Hepatocyte (in vitro differentiated cells): Measurements from ENCODE around the gene FADD. TPM values are rescaled to one million over a fixed set of nuclear protein-coding genes. Genes with fewer than 3 reads are reported as not detected.

ENCODE experiments used
- DNase-seq: peaks from one replicate; pipeline ENCODE4 v3.0.0-alpha.2; 2016; ENCODE audit warnings: low spot score
- H2AFZ ChIP-seq: fragments of 200-600 bp; sonication (generic); 2 replicates; pipeline ENCODE4 v1.6.0; 2016; ENCODE audit warnings: antibody characterized with exemption, mild to moderate bottlenecking
- H3K27ac ChIP-seq: fragments of 200-600 bp; sonication (generic); 2 replicates; pipeline ENCODE4 v1.5.1; 2016; ENCODE audit warnings: mild to moderate bottlenecking
- H3K27me3 ChIP-seq: fragments of 200-600 bp; sonication (generic); 2 replicates; pipeline ENCODE4 v1.6.1; 2016
- H3K36me3 ChIP-seq: fragments of 200-600 bp; sonication (generic); replicated peaks from 2 replicates; pipeline ENCODE4 v1.5.1; 2016; ENCODE audit warnings: low read depth; ENCODE audit not compliant: insufficient read depth
- H3K4me1 ChIP-seq: fragments of 200-600 bp; sonication (generic); 2 replicates; pipeline ENCODE4 v1.5.1; 2016; ENCODE audit warnings: mild to moderate bottlenecking, moderate library complexity; ENCODE audit not compliant: insufficient read depth
- H3K4me2 ChIP-seq: fragments of 200-600 bp; sonication (generic); 2 replicates; pipeline ENCODE4 v1.6.0; 2016
- H3K4me3 ChIP-seq: fragments of 200-600 bp; sonication (generic); 2 replicates; pipeline ENCODE4 v1.5.1; 2016; ENCODE audit warnings: mild to moderate bottlenecking
- H3K79me2 ChIP-seq: fragments of 200-600 bp; sonication (generic); 2 replicates; pipeline ENCODE4 v1.6.0; 2017; ENCODE audit warnings: mild to moderate bottlenecking
- H3K9me2 ChIP-seq: fragments of 200-600 bp; sonication (generic); replicated peaks from 2 replicates; pipeline ENCODE4 v1.6.0; 2017; ENCODE audit warnings: mild to moderate bottlenecking; ENCODE audit not compliant: insufficient read depth
- H3K9me3 ChIP-seq: fragments of 200-600 bp; sonication (generic); 2 replicates; pipeline ENCODE4 v1.5.1; 2016; ENCODE audit warnings: low read depth, mild to moderate bottlenecking
- H4K20me1 ChIP-seq: fragments of 200-600 bp; sonication (generic); 2 replicates; pipeline ENCODE4 v1.6.0; 2016; ENCODE audit warnings: mild to moderate bottlenecking; ENCODE audit not compliant: insufficient read depth, poor library complexity, severe bottlenecking
- EZH2 ChIP-seq: fragments of 200-600 bp; sonication (generic); IDR thresholded peaks from 2 replicates; pipeline ENCODE4 v1.6.1; 2016; ENCODE audit warnings: antibody characterized with exemption, mild to moderate bottlenecking, borderline replicate concordance
- EZH2phosphoT487 ChIP-seq: fragments of 200-600 bp; sonication (generic); IDR thresholded peaks from one replicate; pipeline ENCODE4 v1.6.1; 2018; ENCODE audit warnings: antibody characterized with exemption, mild to moderate bottlenecking, low read depth, moderate library complexity; ENCODE audit not compliant: unreplicated experiment, severe bottlenecking
- WGBS: methylation state at CpG from one replicate; pipeline ENCODE4 v1.1.6; 2016; ENCODE audit warnings: low lambda C conversion rate; ENCODE audit errors: missing lambda C conversion rate; 5-methylcytosine and 5-hydroxymethylcytosine counted together
- polyA plus RNA-seq: library from polyadenylated mRNA; unstranded; fragments of >200 nt; fragmentation: Nextera tagmentation; extraction: Ambion mirVana; gene quantifications from 2 replicates; pipeline ENCODE4 v1.2.1, GENCODE V29; 2016
- total RNA-seq: library from RNA; depleted of rRNA; stranded (reverse); fragments of >200 nt; gene quantifications from 2 replicates; pipeline ENCODE4 v1.2.3, GENCODE V29; 2014
- TF ChIP-seq, protein P1 (sequence below): fragments of 200-600 bp; sonication (generic); IDR thresholded peaks from 2 replicates; pipeline ENCODE4 v1.5.1; 2016; ENCODE audit warnings: antibody characterized with exemption, mild to moderate bottlenecking; ENCODE audit not compliant: poor library complexity

FADD gene
- total and polyA plus RNA-seq, 2 experiments from 2014 or later = 29.6 to 36.1 TPM

DNA sequence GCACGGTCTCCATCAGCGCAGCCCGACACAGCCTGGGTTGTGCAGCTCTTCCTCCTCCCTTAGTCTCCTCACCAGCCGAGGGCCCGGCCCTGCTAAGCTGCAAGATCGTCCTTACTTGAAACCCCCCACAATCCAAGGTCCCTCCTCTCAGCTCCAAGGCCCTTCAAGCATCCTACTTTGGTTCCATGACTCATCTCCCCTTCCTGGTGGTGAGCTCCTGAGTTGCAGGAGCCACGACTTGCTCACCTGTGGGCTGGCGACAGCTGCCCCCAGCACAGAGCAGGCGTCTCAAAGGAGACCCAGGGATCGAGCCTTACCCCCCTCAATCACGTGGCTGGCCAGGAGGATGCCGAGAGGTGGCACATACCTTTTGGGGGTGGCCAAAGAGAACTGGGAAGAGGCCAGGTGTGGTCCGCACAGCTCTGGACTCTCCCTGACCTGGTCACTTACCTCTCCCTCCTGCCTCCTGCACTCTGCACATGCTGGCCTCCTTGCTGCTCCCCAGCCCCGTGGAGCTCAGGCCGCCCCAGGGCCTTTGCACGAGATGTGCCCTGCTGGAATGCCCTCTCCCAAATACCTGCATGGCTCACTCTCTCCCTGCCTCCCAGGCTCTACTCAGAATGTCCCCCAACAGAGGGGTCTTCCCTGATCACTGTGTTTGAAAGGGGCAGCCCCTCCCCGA is 35.2 kb upstream of the FADD start:
- H3K79me2 ChIP-seq = no peaks in the 10 kb centered on the region
- no peaks in the 10 kb centered on the region for H3K36me3 ChIP-seq
- H3K9me2 ChIP-seq = no peaks in the 10 kb centered on the region
- no peak overlapping the region for H2AFZ ChIP-seq
- 89% methylated on average over 17 of the region's 17 CpGs for WGBS
- H3K4me1 ChIP-seq = no peaks in the 10 kb centered on the region
- DNase-seq = no peak
- no peak for TF ChIP-seq EZH2
- TF ChIP-seq, protein P1, sequence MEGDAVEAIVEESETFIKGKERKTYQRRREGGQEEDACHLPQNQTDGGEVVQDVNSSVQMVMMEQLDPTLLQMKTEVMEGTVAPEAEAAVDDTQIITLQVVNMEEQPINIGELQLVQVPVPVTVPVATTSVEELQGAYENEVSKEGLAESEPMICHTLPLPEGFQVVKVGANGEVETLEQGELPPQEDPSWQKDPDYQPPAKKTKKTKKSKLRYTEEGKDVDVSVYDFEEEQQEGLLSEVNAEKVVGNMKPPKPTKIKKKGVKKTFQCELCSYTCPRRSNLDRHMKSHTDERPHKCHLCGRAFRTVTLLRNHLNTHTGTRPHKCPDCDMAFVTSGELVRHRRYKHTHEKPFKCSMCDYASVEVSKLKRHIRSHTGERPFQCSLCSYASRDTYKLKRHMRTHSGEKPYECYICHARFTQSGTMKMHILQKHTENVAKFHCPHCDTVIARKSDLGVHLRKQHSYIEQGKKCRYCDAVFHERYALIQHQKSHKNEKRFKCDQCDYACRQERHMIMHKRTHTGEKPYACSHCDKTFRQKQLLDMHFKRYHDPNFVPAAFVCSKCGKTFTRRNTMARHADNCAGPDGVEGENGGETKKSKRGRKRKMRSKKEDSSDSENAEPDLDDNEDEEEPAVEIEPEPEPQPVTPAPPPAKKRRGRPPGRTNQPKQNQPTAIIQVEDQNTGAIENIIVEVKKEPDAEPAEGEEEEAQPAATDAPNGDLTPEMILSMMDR = no peak
- no peak for TF ChIP-seq EZH2phosphoT487
- H3K9me3 ChIP-seq = no peaks in the 10 kb centered on the region
- no peak overlapping the region for H3K27ac ChIP-seq
- H3K4me2 ChIP-seq = no peak overlapping the region
- no peaks in the 10 kb centered on the region for H3K27me3 ChIP-seq
- H4K20me1 ChIP-seq = no peaks in the 10 kb centered on the region
- H3K4me3 ChIP-seq = no peak overlapping the region

DNA sequence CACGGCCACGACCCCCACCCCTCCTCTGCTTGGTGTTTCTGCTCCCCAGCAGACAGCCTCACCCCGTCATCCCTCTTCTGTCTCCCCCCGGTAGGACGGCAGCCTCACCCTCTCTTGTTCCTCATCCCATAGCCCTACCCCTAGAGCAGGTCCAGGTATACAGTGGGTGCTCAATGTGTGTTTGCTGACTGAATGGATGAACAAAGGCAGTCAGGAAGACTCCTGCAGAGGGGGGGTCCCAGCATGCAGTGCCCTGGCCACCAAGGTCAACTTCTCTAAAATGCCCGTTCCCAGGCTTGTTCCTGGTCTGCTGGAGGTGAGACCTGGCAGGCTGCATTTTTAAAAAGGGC is 34.7 kb upstream of the FADD start:
- Histone ChIP-seq H3K27me3 (no peaks in the 10 kb centered on the region), H3K4me1 (no peaks in the 10 kb centered on the region), H2AFZ (no peak overlapping the region), H3K4me3 (no peak overlapping the region), H3K9me3 (no peaks in the 10 kb centered on the region), H3K27ac (no peak overlapping the region), H3K4me2 (no peak overlapping the region), H3K79me2 (no peaks in the 10 kb centered on the region), H3K9me2 (no peaks in the 10 kb centered on the region), H3K36me3 (no peaks in the 10 kb centered on the region), H4K20me1 (no peaks in the 10 kb centered on the region)
- 87% methylated on average over 6 of the region's 6 CpGs for WGBS
- DNase-seq = no peak
- TF ChIP-seq EZH2phosphoT487 = no peak
- TF ChIP-seq, protein P1 = no peak
- TF ChIP-seq EZH2 = no peak

DNA sequence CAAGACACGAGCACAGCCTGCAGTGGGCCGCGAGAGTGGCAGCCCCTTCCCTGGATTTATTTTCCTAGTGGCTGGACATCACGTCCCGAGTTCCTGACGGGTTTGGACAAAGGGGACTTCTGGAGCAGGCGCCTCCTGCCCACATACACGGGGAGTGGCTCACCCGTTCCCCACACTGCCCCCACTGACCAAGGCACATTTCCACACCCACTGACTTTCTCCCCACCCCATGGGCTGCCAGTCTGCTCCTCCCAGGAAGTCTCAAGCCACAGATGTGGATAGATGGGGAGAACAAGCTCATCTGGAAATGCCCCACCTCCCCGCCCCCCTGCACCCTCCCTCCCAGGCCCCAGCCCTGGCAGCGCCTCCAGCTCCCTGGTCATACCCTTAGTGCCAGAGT is 34.0 kb upstream of the FADD start:
- Histone ChIP-seq H3K9me2 (no peaks in the 10 kb centered on the region), H3K36me3 (no peaks in the 10 kb centered on the region), H4K20me1 (no peaks in the 10 kb centered on the region), H3K9me3 (no peaks in the 10 kb centered on the region), H3K4me2 (no peak overlapping the region), H3K27me3 (no peaks in the 10 kb centered on the region), H3K79me2 (no peaks in the 10 kb centered on the region), H3K27ac (no peak overlapping the region), H2AFZ (no peak overlapping the region), H3K4me3 (no peak overlapping the region), H3K4me1 (no peaks in the 10 kb centered on the region)
- DNase-seq = no peak
- WGBS = 90% methylated on average over 11 of the region's 11 CpGs
- TF ChIP-seq, protein P1 = no peak
- no peak for TF ChIP-seq EZH2phosphoT487
- TF ChIP-seq EZH2 = no peak

DNA sequence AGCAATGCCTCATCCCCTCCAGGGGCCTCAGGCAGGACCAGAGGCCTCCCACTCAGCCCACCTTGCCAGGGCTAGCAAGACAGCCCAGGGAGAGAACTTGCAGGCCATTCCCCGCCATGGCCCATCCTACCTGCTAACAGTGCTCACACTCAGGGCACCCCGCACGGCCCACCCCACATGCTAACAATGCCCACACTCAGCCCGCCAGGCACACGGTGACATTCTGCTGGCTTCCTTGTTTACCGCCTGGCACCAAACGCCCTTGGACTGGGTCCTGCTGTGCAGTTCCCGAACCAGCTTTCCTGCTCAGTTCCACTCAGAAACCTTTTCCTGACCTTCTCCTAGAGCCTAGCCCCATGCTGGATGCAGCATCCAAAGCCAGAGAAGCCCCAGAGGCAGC is 33.5 kb upstream of the FADD start:
- Histone ChIP-seq H3K36me3 (no peaks in the 10 kb centered on the region), H3K4me2 (no peak overlapping the region), H3K4me1 (no peaks in the 10 kb centered on the region), H3K4me3 (no peak overlapping the region), H2AFZ (no peak overlapping the region), H3K27ac (no peak overlapping the region), H3K9me2 (no peaks in the 10 kb centered on the region), H3K27me3 (no peaks in the 10 kb centered on the region), H4K20me1 (no peaks in the 10 kb centered on the region), H3K79me2 (no peaks in the 10 kb centered on the region), H3K9me3 (no peaks in the 10 kb centered on the region)
- DNase-seq = no peak
- over 99% methylated on average over 8 of the region's 8 CpGs for WGBS
- no peak for TF ChIP-seq EZH2phosphoT487
- no peak for TF ChIP-seq EZH2
- TF ChIP-seq, protein P1 = no peak
